Pancreas (tissue), 10 donors: Measurements from ENCODE around the gene TENM4. TPM values are rescaled to one million over a fixed set of nuclear protein-coding genes. Genes with fewer than 3 reads are reported as not detected.

Source experiments
- ATAC-seq, 4 donors: fragments of 200-7000 bp; cut with Tn5 transposase; one replicate each; pipeline versions ENCODE4 v1.8.0 to v1.9.1; 2020; ENCODE audit warnings: mild to moderate bottlenecking in 4 of 4, moderate library complexity in 4 of 4
- DNase-seq, 6 donors: peaks; one replicate each; pipeline ENCODE4 v3.0.0-alpha.2; 2020
- FAIRE-seq: peaks from 2 replicates; lab custom pipeline; 2012; peaks lifted over from hg19 to GRCh38; lab: Jason Lieb, UNC
- H3K27ac ChIP-seq, 4 donors: fragments of 200-600 bp; sonication (generic); 1 replicate in 3 of 4; 2 replicates in 1 of 4; pipeline versions ENCODE4 v1.5.0 to v1.8.0; 2020
- H3K27me3 ChIP-seq, 4 donors: fragments of 200-600 bp; one replicate each; pipeline ENCODE4 v1.8.0; 2021
- H3K36me3 ChIP-seq, 3 donors: fragments of 200-600 bp; sonication (generic) in 1 of 3; one replicate each; pipeline versions ENCODE4 v1.5.0 to v1.8.0; 2020 to 2021
- H3K4me1 ChIP-seq, 3 donors: fragments of 200-600 bp; one replicate each; pipeline ENCODE4 v1.8.0; 2021
- H3K4me3 ChIP-seq, 4 donors: fragments of 200-600 bp; sonication (generic) in 2 of 4; one replicate each; pipeline versions ENCODE4 v1.5.0 to v1.8.0; 2020 to 2021
- H3K9me3 ChIP-seq, 4 donors: fragments of 200-600 bp; one replicate each; pipeline ENCODE4 v1.8.0; 2021
- WGBS, 2 donors: extraction: QIAGEN DNeasy Blood & Tissue Kit; methylation state at CpG; one replicate each; pipeline ENCODE4 v1.1.7; 2013; 5-methylcytosine and 5-hydroxymethylcytosine counted together
- intact Hi-C, 3 donors: fragments of 100-400 bp; cut with DNase I; formaldehyde crosslinking; loops; one replicate each; pipeline versions ENCODE4 v1.11.1 to v1.14.2; 2022
- polyA plus RNA-seq, 2 donors: library from polyadenylated mRNA; stranded (reverse); fragments of 200-250 nt; gene quantifications; one replicate each; pipeline ENCODE4 v1.2.3, GENCODE V29; 2013
- total RNA-seq, 6 donors: library from RNA; stranded (reverse); fragmentation: NEBNext Ultra II Directional in 4 of 6; extraction: Animal tissue kit (Norgen Biotek cat#: 25700) in 4 of 6; gene quantifications; one replicate each; pipeline versions ENCODE4 v1.2.1 to v1.2.4, GENCODE V29; 2021 to 2023
- TF ChIP-seq, protein P1 (sequence below), 4 donors: fragments of 200-600 bp; sonication (generic) in 3 of 4; IDR thresholded peaks; one replicate each; pipeline versions ENCODE4 v1.5.0 to v1.8.0; 2021; ENCODE audit warnings: antibody characterized with exemption in 4 of 4
- donor health status: healthy with polysubstance abuse.
- donor health status: DM: no; HTN: no; CAD: no; lungs with moderate emphysema.
- donor health status: DM: no; HTN: no; CAD: no.
- donor health status: control.
- donor health status: control.
- donor health status: Bipolar disorder and iron deficiency.
- donor health status: DM: yes; HTN: yes; CAD: no.
- donor health status: DM: no; HTN: no; CAD: no.
- donor health status: DM: no; HTN: no; CAD: no.
- donor health status: DM: yes; HTN: yes; CAD: no.

Gene TENM4
- total and polyA plus RNA-seq, 8 donors = 0.37 to 6.8 (median 1.3) TPM

DNA sequence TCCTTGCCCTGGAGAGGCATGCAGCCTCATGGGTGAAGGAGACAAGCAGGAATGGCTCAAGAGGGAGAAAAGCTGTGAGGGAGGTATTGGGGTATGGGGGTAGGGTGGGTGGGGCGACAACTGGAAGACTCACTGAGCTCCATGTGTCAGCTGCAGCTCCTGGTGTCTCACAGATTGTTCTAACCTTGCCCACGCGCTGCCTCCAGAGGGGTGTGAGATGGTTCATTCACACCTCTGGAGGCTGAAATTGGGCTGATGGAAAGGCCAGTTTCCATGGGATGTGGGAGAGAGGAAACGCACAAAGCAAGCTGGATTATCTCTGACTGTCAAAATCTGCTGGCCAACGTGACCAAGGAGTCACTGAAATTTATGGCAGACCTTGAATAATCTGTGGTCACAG, 465.7 kb downstream of the TENM4 start:
- no peaks in the 10 kb centered on the region for H3K4me1 ChIP-seq
- no peaks in the 10 kb centered on the region for H3K9me3 ChIP-seq
- intact Hi-C loops = no loop called here
- WGBS, 2 donors = 77 to 80% methylated on average over 5 of the region's 5 CpGs
- H3K4me3 ChIP-seq = no peak overlapping the region
- no peak for FAIRE-seq
- TF ChIP-seq, protein P1, sequence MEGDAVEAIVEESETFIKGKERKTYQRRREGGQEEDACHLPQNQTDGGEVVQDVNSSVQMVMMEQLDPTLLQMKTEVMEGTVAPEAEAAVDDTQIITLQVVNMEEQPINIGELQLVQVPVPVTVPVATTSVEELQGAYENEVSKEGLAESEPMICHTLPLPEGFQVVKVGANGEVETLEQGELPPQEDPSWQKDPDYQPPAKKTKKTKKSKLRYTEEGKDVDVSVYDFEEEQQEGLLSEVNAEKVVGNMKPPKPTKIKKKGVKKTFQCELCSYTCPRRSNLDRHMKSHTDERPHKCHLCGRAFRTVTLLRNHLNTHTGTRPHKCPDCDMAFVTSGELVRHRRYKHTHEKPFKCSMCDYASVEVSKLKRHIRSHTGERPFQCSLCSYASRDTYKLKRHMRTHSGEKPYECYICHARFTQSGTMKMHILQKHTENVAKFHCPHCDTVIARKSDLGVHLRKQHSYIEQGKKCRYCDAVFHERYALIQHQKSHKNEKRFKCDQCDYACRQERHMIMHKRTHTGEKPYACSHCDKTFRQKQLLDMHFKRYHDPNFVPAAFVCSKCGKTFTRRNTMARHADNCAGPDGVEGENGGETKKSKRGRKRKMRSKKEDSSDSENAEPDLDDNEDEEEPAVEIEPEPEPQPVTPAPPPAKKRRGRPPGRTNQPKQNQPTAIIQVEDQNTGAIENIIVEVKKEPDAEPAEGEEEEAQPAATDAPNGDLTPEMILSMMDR (IDR thresholded peaks at IDR 0.05) = no peak
- no peaks in the 10 kb centered on the region for H3K36me3 ChIP-seq
- H3K27ac ChIP-seq = no peak overlapping the region
- ATAC-seq = no peak
- no peaks in the 10 kb centered on the region for H3K27me3 ChIP-seq
- no peak for DNase-seq

DNA sequence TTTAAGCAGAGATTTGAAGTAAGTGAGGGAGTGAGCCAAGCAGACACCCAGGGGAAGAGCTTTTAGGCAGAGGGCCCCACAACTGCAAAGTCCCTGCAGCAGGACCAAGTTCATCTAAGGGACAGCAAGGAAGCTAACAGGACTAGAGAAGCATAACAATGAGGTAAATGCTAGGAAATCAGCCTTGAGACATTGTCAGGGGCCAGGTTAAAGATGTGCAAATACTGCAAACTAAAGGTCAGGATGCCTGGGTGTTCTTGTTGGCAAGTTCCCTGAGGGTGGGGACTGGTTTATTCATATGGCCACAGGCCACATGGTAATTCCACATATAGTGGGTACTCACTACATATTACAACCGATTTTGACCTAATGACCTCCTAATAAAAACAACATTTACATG, 467.0 kb downstream of the TENM4 start:
- TF ChIP-seq, protein P1 (IDR thresholded peaks at IDR 0.05) = no peak
- Histone ChIP-seq H3K4me3 (no peak overlapping the region), H3K27me3 (no peaks in the 10 kb centered on the region), H3K4me1 (no peaks in the 10 kb centered on the region), H3K27ac (no peak overlapping the region), H3K9me3 (no peaks in the 10 kb centered on the region), H3K36me3 (no peaks in the 10 kb centered on the region)
- FAIRE-seq = no peak
- intact Hi-C loops = no loop called here
- no peak for ATAC-seq
- no peak for DNase-seq
- 55 to 65% methylated on average over 1 of the region's 1 CpG for WGBS, 2 donors

DNA sequence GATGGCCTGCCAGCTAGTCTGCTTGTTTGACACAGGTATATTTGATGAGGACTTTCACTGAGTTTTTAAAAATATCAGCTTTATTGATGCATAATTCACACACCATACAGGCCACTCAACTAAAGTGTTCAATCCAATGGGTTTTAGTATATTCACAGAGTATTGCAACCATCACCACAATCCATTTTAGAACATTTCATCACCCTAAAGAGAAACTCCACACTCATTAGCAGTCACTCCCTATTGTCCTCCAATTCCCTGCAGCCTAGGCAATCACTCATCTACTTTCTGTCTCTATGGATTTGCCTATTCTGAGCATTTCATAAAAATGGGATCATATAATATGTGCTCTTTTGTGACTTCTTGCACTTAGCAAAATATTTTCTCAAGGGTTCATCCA, 468.2 kb downstream of the TENM4 start:
- FAIRE-seq (no peak), ATAC-seq (no peak), DNase-seq (no peak)
- no peaks in the 10 kb centered on the region for H3K36me3 ChIP-seq
- no peaks in the 10 kb centered on the region for H3K27me3 ChIP-seq
- no peaks in the 10 kb centered on the region for H3K9me3 ChIP-seq
- no peaks in the 10 kb centered on the region for H3K4me1 ChIP-seq
- intact Hi-C loops = no loop called here
- TF ChIP-seq, protein P1 (IDR thresholded peaks at IDR 0.05) = no peak
- no peak overlapping the region for H3K27ac ChIP-seq
- H3K4me3 ChIP-seq = no peak overlapping the region

DNA sequence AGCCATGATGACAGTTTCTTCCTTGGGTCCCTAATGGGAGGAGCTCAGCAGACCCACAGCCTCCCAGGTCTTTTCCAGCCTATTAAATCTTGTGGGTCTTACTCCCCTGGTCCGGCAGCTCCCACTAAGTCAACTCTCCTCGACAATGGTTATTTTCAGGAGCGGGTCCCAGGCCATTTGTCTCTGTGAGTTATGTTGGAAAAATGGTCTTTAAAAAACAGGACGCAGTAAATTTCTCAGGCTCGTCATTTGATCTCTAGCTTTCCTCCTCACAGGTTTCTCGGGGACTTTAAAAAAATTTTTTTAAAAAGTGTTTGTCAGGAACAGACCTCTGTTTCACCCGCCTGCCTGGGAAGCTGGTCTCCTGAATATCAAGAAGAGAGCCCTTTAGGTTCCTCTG, 468.7 kb downstream of the TENM4 start:
- H3K36me3 ChIP-seq = no peaks in the 10 kb centered on the region
- ATAC-seq = no peak
- no peak for DNase-seq

DNA sequence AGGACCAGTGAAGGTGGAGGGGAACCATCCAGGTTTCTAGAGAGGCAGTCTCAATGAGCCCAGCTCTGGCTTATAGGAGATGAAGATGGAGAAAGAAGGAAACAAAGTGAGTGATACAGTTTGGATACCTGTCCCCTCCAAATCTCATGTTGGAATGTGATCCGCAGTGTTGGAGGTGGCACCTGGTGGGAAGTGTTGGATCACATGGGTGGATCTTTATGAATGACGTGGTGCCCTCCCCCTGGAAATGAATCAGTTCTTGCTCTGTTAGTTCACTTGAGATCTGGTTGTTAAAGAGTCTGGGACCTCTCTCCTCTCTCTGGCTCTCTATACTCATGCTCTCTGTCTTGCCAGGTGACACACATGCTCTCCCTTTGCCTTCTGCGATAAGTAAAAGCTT, 473.0 kb downstream of the TENM4 start:
- intact Hi-C loops = no loop called here
- no peak for FAIRE-seq

More for the DNA sequence above, 468.7 kb downstream of the TENM4 start:
- Histone ChIP-seq H3K4me3 (no peak overlapping the region), H3K9me3 (no peaks in the 10 kb centered on the region), H3K4me1 (no peaks in the 10 kb centered on the region), H3K27me3 (no peaks in the 10 kb centered on the region), H3K27ac (no peak overlapping the region)
- no peak for FAIRE-seq
- WGBS, 2 donors = 86 to 89% methylated on average over 7 of the region's 7 CpGs
- TF ChIP-seq, protein P1 (IDR thresholded peaks at IDR 0.05) = no peak
- intact Hi-C loops = no loop called here

More for the DNA sequence above, 473.0 kb downstream of the TENM4 start:
- Histone ChIP-seq H3K27ac (no peak overlapping the region), H3K4me3 (no peak overlapping the region), H3K4me1 (no peaks in the 10 kb centered on the region), H3K36me3 (no peaks in the 10 kb centered on the region), H3K9me3 (no peaks in the 10 kb centered on the region), H3K27me3 (no peaks in the 10 kb centered on the region)
- TF ChIP-seq, protein P1 (IDR thresholded peaks at IDR 0.05) = no peak
- DNase-seq (no peak), ATAC-seq (no peak)
- 78 to 80% methylated on average over 3 of the region's 3 CpGs for WGBS, 2 donors
